Endothelial cell of umbilical vein (primary cell): ENCODE data around the gene CEP350. TPM values are rescaled to one million over a fixed set of nuclear protein-coding genes. Genes with fewer than 3 reads are reported as not detected.

Source experiments
- BruUV-seq: library from RNA; stranded (reverse); fragments of 400-500 nt; replicated peaks from 2 replicates; lab custom pipeline; 2021; lab: Mats Ljungman, UMichigan
- CTCF ChIA-PET: fragments of 300-600, 350-600 bp; sonication (Branson Sonifier 250); formaldehyde crosslinking; loops from one replicate; lab custom pipeline; 2021; ENCODE audit warnings: antibody characterized with exemption, inconsistent platforms; lab: Charles Lee
- POLR2A ChIA-PET: fragments of 300-600, 350-600 bp; sonication (Branson Sonifier 250); formaldehyde crosslinking; loops from one replicate; lab custom pipeline; 2021; ENCODE audit warnings: antibody characterized with exemption, inconsistent platforms; lab: Charles Lee
- DNase-seq: peaks from one replicate; pipeline ENCODE4 v3.0.0-alpha.2; 2011; ENCODE audit warnings: low read depth, low spot score
- FAIRE-seq: peaks from 2 replicates; lab custom pipeline; 2011; peaks lifted over from hg19 to GRCh38; lab: Jason Lieb, UNC
- H2AFZ ChIP-seq: 2 replicates; pipeline ENCODE4 v1.6.0; 2012; ENCODE audit warnings: low read depth, low read length, control low read depth, inconsistent platforms
- H3K27ac ChIP-seq: 2 replicates; pipeline ENCODE4 v1.5.1; 2011; ENCODE audit warnings: low read depth, mild to moderate bottlenecking, control low read depth, low read length, moderate library complexity; ENCODE audit not compliant: insufficient read depth
- H3K27me3 ChIP-seq, 2 experiments: 2 replicates each; pipeline versions ENCODE4 v1.6.0 to v1.6.1; 2011; ENCODE audit warnings: low read length in 2 of 2, mixed read lengths in 1 of 2; ENCODE audit not compliant: control insufficient read depth in 2 of 2, insufficient read depth in 2 of 2
- H3K36me3 ChIP-seq, 2 experiments: 2 replicates in 1 of 2; 3 replicates in 1 of 2; pipeline ENCODE4 v1.5.1; 2011; ENCODE audit warnings: low read length in 2 of 2, mild to moderate bottlenecking in 1 of 2, moderate library complexity in 1 of 2; ENCODE audit not compliant: control insufficient read depth in 2 of 2, insufficient read depth in 2 of 2; ENCODE audit errors: extremely low read depth in 1 of 2
- H3K4me1 ChIP-seq: 3 replicates; pipeline ENCODE4 v1.5.1; 2011; ENCODE audit warnings: mild to moderate bottlenecking, low read length; ENCODE audit not compliant: control insufficient read depth, insufficient read depth; ENCODE audit errors: extremely low read depth
- H3K4me2 ChIP-seq: 2 replicates; pipeline ENCODE4 v1.6.1; 2011; ENCODE audit warnings: low read length, control low read depth, mixed read lengths; ENCODE audit not compliant: insufficient read depth
- H3K4me3 ChIP-seq, 3 experiments: fragments of 200-600 bp in 1 of 3; sonication (generic), shearing (Covaris generic) in 1 of 3; replicated peaks in 1 of 3; 2 replicates each; pipeline ENCODE4 v1.5.1; 2011 to 2016; ENCODE audit warnings: control low read depth in 3 of 3, low read length in 3 of 3, mild to moderate bottlenecking in 2 of 3, inconsistent platforms in 1 of 3, low read depth in 1 of 3, moderate library complexity in 1 of 3; ENCODE audit not compliant: insufficient read depth in 1 of 3
- H3K79me2 ChIP-seq: 2 replicates; pipeline ENCODE4 v1.6.0; 2012; ENCODE audit warnings: low read length, inconsistent platforms; ENCODE audit not compliant: control insufficient read depth, insufficient read depth
- H3K9ac ChIP-seq: replicated peaks from 2 replicates; pipeline ENCODE3; 2011; ENCODE audit warnings: low read length, control low read depth; ENCODE audit not compliant: insufficient read depth; ENCODE audit errors: extremely low read depth
- H3K9me1 ChIP-seq: replicated peaks from 3 replicates; pipeline ENCODE4 v1.6.0; 2011; ENCODE audit warnings: mild to moderate bottlenecking, low read length; ENCODE audit not compliant: control insufficient read depth, insufficient read depth; ENCODE audit errors: extremely low read depth
- H3K9me3 ChIP-seq: replicated peaks from 2 replicates; pipeline ENCODE4 v1.5.1; 2012; ENCODE audit warnings: low read length, inconsistent platforms; ENCODE audit not compliant: control insufficient read depth, insufficient read depth
- H4K20me1 ChIP-seq: replicated peaks from 2 replicates; pipeline ENCODE3; 2011; ENCODE audit warnings: mild to moderate bottlenecking, low read length; ENCODE audit not compliant: control insufficient read depth, insufficient read depth; ENCODE audit errors: extremely low read depth
- CTCF ChIP-seq, 2 donors: IDR thresholded peaks; 1 replicate in 1 of 2; 2 replicates in 1 of 2; pipeline ENCODE4 v1.5.1; 2011; ENCODE audit warnings: low read length in 2 of 2, mild to moderate bottlenecking in 2 of 2, moderate library complexity in 2 of 2, control low read depth in 1 of 2, inconsistent platforms in 1 of 2, low read depth in 1 of 2; ENCODE audit not compliant: insufficient read depth in 1 of 2; ENCODE audit errors: extremely low read depth in 1 of 2
- EZH2 ChIP-seq: IDR thresholded peaks from 2 replicates; pipeline ENCODE4 v1.6.1; 2012; ENCODE audit warnings: borderline replicate concordance, low read depth, mild to moderate bottlenecking, moderate library complexity, low read length, inconsistent platforms; ENCODE audit not compliant: severe bottlenecking
- FOS ChIP-seq: IDR thresholded peaks from 2 replicates; pipeline ENCODE4 v1.6.1; 2011; ENCODE audit warnings: mild to moderate bottlenecking, low read length, moderate library complexity, borderline replicate concordance; ENCODE audit not compliant: insufficient read depth
- GATA2 ChIP-seq: IDR thresholded peaks from 2 replicates; pipeline ENCODE4 v1.7.0; 2011; ENCODE audit warnings: low read depth, mild to moderate bottlenecking, moderate library complexity, mixed read lengths, low read length; ENCODE audit not compliant: insufficient read length, insufficient read depth
- JUN ChIP-seq: IDR thresholded peaks from 2 replicates; pipeline ENCODE4 v1.6.1; 2011; ENCODE audit warnings: borderline replicate concordance, low read depth; ENCODE audit not compliant: insufficient read length, insufficient read depth
- MAX ChIP-seq: IDR thresholded peaks from 2 replicates; pipeline ENCODE4 v1.6.1; 2011; ENCODE audit not compliant: insufficient read depth, insufficient read length
- MYC ChIP-seq: IDR thresholded peaks from one replicate; pipeline ENCODE4 v1.6.1; 2011; ENCODE audit warnings: mild to moderate bottlenecking, low read depth, low read length
- POLR2A ChIP-seq: IDR thresholded peaks from 2 replicates; pipeline ENCODE4 v1.6.1; 2012; ENCODE audit warnings: low read depth, mild to moderate bottlenecking, control low read depth, low read length
- POLR2AphosphoS5 ChIP-seq: IDR thresholded peaks from 2 replicates; pipeline ENCODE4 v1.6.1; 2012; ENCODE audit warnings: low read depth, mild to moderate bottlenecking, control low read depth, low read length, moderate library complexity; ENCODE audit not compliant: insufficient read depth
- dilution Hi-C: fragments of 300-500 bp; cut with MboI; formaldehyde crosslinking; loops from one replicate; pipeline ENCODE4 v1.15.0; 2019; ENCODE audit warnings: low sequenced_read_pairs; ENCODE audit not compliant: extremely low pct_ligation_motif_present
- intact Hi-C: fragments of 100-400 bp; cut with micrococcal nuclease; formaldehyde crosslinking; loops from one replicate; pipeline ENCODE4 v1.10.0; 2022
- polyA plus RNA-seq, 4 experiments: library from polyadenylated mRNA; depleted of rRNA in 3 of 4; stranded (reverse) in 3 of 4; unstranded in 1 of 4; fragments of >200 nt; gene quantifications; 2 replicates each; pipeline versions ENCODE4 v1.2.1 to v1.2.3, GENCODE V29; 2011 to 2012; ENCODE audit warnings: missing spikeins in 1 of 4
- total RNA-seq: library from RNA; stranded (reverse); gene quantifications from 2 replicates; pipeline ENCODE4 v1.2.3, GENCODE V29; 2021

Gene CEP350
- total and polyA plus RNA-seq, 2 donors (not counting 3 experiments of a cell fraction or from before 2014, with no cell fraction given), result 4.8 to 30.1 TPM

- no peaks in the 10 kb centered on the region for H3K9me1 ChIP-seq
- no peak overlapping the region for H3K4me2 ChIP-seq
- H3K4me3 ChIP-seq, result no peak overlapping the region
- intact Hi-C loops (no loop called here), dilution Hi-C loops (no loop called here)
- H3K9ac ChIP-seq, result no peak overlapping the region
- H3K27me3 ChIP-seq, result no peaks in the 10 kb centered on the region
- no peaks in the 10 kb centered on the region for H4K20me1 ChIP-seq
- no TSS peak for BruUV-seq
- no peak overlapping the region for H3K27ac ChIP-seq
- TF ChIP-seq FOS, result no peak
- no peak for TF ChIP-seq GATA2
- TF ChIP-seq MAX, result no peak
- TF ChIP-seq POLR2AphosphoS5, result no peak
- no peak for TF ChIP-seq CTCF (IDR thresholded peaks at IDR 0.05; ENCODE audit: extremely low read depth in 1 of 2, insufficient read depth in 1 of 2, low read depth in 1 of 2, low read length in 2 of 2)
- no peak for TF ChIP-seq EZH2
- TF ChIP-seq POLR2A, result no peak
- no peak for TF ChIP-seq MYC
- TF ChIP-seq JUN, result no peak
- H3K4me1 ChIP-seq, result no peaks in the 10 kb centered on the region
- no peak overlapping the region for H2AFZ ChIP-seq
- H3K36me3 ChIP-seq, result no peaks in the 10 kb centered on the region
- no peaks in the 10 kb centered on the region for H3K79me2 ChIP-seq
- no peaks in the 10 kb centered on the region for H3K9me3 ChIP-seq
- POLR2A ChIA-PET, result interaction anchor here (0.6 kb wide), 1 partner anchor 43 kb away, joined by 10 read pairs; no protein-coding TSS in a partner anchor
- DNase-seq (no peak), FAIRE-seq (no peak)
- CTCF ChIA-PET, result no interaction called here
Observed at GRCh38 chr1:180119837-180120236, 165.2 kb downstream of the CEP350 start.
